ENCODE measurements around the gene VMO1.
"Not testable (repeated sequence)": the region's sequence is repeated elsewhere in the genome, so short reads cannot be mapped to it uniquely, and the experiment has no call there.

Gene VMO1

GRCh38 chr17:4786106-4786511, at the start of gene VMO1:
Gene VMO1 (minus strand): TSS chr17:4786364. CDS start chr17:4786352, 12 bp downstream.
- H3K4me3 Mint-ChIP-seq: peak within 1 kb of the TSS; percentile 58 to 75
- peaks cover 51% of the 10 kb centered on the region for H3K4me1 Mint-ChIP-seq
- H3K27me3 Mint-ChIP-seq: peaks cover 77% of the 10 kb centered on the region
- DNase-seq (peak in 1 of 2 donors; percentile 5), ATAC-seq (no peak)
- H3K27ac Mint-ChIP-seq: no peak within 1 kb of the TSS
- no peaks in the 10 kb centered on the region for H3K9me3 Mint-ChIP-seq

GRCh38 chr17:4834681-4835020, 48.5 kb upstream of the VMO1 start:
- DNase-seq (no peak), ATAC-seq (no peak)
- Mint-ChIP-seq H3K27ac (no peak overlapping the region), H3K4me3 (peak overlapping the region; percentile 91 to 92), H3K27me3 (no peaks in the 10 kb centered on the region), H3K4me1 (peaks cover 44% of the 10 kb centered on the region), H3K9me3 (no peaks in the 10 kb centered on the region)

GRCh38 chr17:4833941-4834680, 47.9 kb upstream of the VMO1 start:
- DNase-seq (no peak), ATAC-seq (no peak)
- no peaks in the 10 kb centered on the region for H3K9me3 Mint-ChIP-seq
- peak overlapping the region; percentile 91 to 92 for H3K4me3 Mint-ChIP-seq
- H3K4me1 Mint-ChIP-seq: peaks cover 39% of the 10 kb centered on the region
- peak overlapping the region in 1 of 2 donors; percentile 10 for H3K27ac Mint-ChIP-seq
- no peaks in the 10 kb centered on the region for H3K27me3 Mint-ChIP-seq

GRCh38 chr17:4833178-4833940, 47.2 kb upstream of the VMO1 start, which contains the start of gene MINK1:
Gene MINK1 (plus strand): TSS chr17:4833340. CDS start chr17:4833584, 244 bp downstream.
- H3K27ac Mint-ChIP-seq: peak within 1 kb of the TSS; percentile 91 to 97
- no peaks in the 10 kb centered on the region for H3K9me3 Mint-ChIP-seq
- DNase-seq (peak; percentile 89 to 91), ATAC-seq (peak; percentile 92)
- peaks cover 36% of the 10 kb centered on the region for H3K4me1 Mint-ChIP-seq
- H3K27me3 Mint-ChIP-seq: no peaks in the 10 kb centered on the region
- H3K4me3 Mint-ChIP-seq: peak within 1 kb of the TSS; percentile 91 to 96

- peak overlapping the region; percentile 91 to 97 for H3K27ac Mint-ChIP-seq
- not testable (repeated sequence) for DNase-seq, H3K9me3 Mint-ChIP-seq, H3K27me3 Mint-ChIP-seq
- peaks cover 33% of the 10 kb centered on the region for H3K4me1 Mint-ChIP-seq
- ATAC-seq: peak; percentile 42
- peak overlapping the region; percentile 91 to 96 for H3K4me3 Mint-ChIP-seq
Measured at GRCh38 chr17:4832829-4833177, 46.6 kb upstream of the VMO1 start.

- H3K27ac Mint-ChIP-seq: no peak overlapping the region
- no peaks in the 10 kb centered on the region for H3K9me3 Mint-ChIP-seq
- DNase-seq (no peak), ATAC-seq (no peak)
- no peaks in the 10 kb centered on the region for H3K27me3 Mint-ChIP-seq
- H3K4me3 Mint-ChIP-seq: no peak overlapping the region
- H3K4me1 Mint-ChIP-seq: no peaks in the 10 kb centered on the region
Measured at GRCh38 chr17:4827399-4827798, 41.2 kb upstream of the VMO1 start.

GRCh38 chr17:4823373-4824089, 37.4 kb upstream of the VMO1 start:
- Mint-ChIP-seq H3K27me3 (no peaks in the 10 kb centered on the region), H3K4me1 (no peaks in the 10 kb centered on the region), H3K9me3 (no peaks in the 10 kb centered on the region), H3K4me3 (no peak overlapping the region), H3K27ac (no peak overlapping the region)
- DNase-seq (no peak), ATAC-seq (no peak)

- ATAC-seq: no peak
- no peak for DNase-seq
- no peak overlapping the region for H3K27ac Mint-ChIP-seq
- H3K4me3 Mint-ChIP-seq: no peak overlapping the region
- H3K4me1 Mint-ChIP-seq: no peaks in the 10 kb centered on the region
- H3K9me3 Mint-ChIP-seq: no peaks in the 10 kb centered on the region
- no peaks in the 10 kb centered on the region for H3K27me3 Mint-ChIP-seq
Measured at GRCh38 chr17:4822835-4823234, 36.7 kb upstream of the VMO1 start.

GRCh38 chr17:4818276-4818675, 32.1 kb upstream of the VMO1 start:
- peak overlapping the region in 1 of 2 donors; percentile 82 for H3K27ac Mint-ChIP-seq
- no peaks in the 10 kb centered on the region for H3K27me3 Mint-ChIP-seq
- ATAC-seq (no peak), DNase-seq (no peak)
- no peak overlapping the region for H3K4me3 Mint-ChIP-seq
- H3K4me1 Mint-ChIP-seq: no peaks in the 10 kb centered on the region
- H3K9me3 Mint-ChIP-seq: no peaks in the 10 kb centered on the region

- Mint-ChIP-seq H3K27me3 (no peaks in the 10 kb centered on the region), H3K4me3 (no peak overlapping the region), H3K9me3 (no peaks in the 10 kb centered on the region), H3K4me1 (no peaks in the 10 kb centered on the region), H3K27ac (peak overlapping the region in 1 of 2 donors; percentile 72)
- no peak for DNase-seq
- no peak for ATAC-seq
Measured at GRCh38 chr17:4816826-4817225, 30.7 kb upstream of the VMO1 start.

- Mint-ChIP-seq H3K4me3 (no peak overlapping the region), H3K27me3 (no peaks in the 10 kb centered on the region), H3K4me1 (no peaks in the 10 kb centered on the region), H3K9me3 (no peaks in the 10 kb centered on the region), H3K27ac (no peak overlapping the region)
- DNase-seq (no peak), ATAC-seq (no peak)
Measured at GRCh38 chr17:4815043-4815675, 29.0 kb upstream of the VMO1 start.

GRCh38 chr17:4812690-4813089, 26.5 kb upstream of the VMO1 start:
- Mint-ChIP-seq H3K4me1 (peaks cover 8% of the 10 kb centered on the region), H3K27me3 (no peaks in the 10 kb centered on the region), H3K27ac (no peak overlapping the region), H3K9me3 (no peaks in the 10 kb centered on the region), H3K4me3 (no peak overlapping the region)
- no peak for DNase-seq
- ATAC-seq: no peak

GRCh38 chr17:4811471-4811870, 25.3 kb upstream of the VMO1 start:
- Mint-ChIP-seq H3K27ac (no peak overlapping the region), H3K4me3 (no peak overlapping the region), H3K9me3 (no peaks in the 10 kb centered on the region), H3K27me3 (no peaks in the 10 kb centered on the region), H3K4me1 (peaks cover 11% of the 10 kb centered on the region)
- DNase-seq: no peak
- no peak for ATAC-seq

- Mint-ChIP-seq H3K9me3 (no peaks in the 10 kb centered on the region), H3K4me3 (no peak overlapping the region)
Measured at GRCh38 chr17:4810696-4811290, 24.6 kb upstream of the VMO1 start.

GRCh38 chr17:4808378-4808767, 22.2 kb upstream of the VMO1 start:
- Mint-ChIP-seq H3K9me3 (no peaks in the 10 kb centered on the region), H3K4me3 (peak overlapping the region; percentile 8 to 85), H3K27ac (no peak overlapping the region), H3K4me1 (peaks cover 17% of the 10 kb centered on the region), H3K27me3 (no peaks in the 10 kb centered on the region)
- ATAC-seq (no peak), DNase-seq (no peak)

More at GRCh38 chr17:4810696-4811290, 24.6 kb upstream of the VMO1 start:
- Mint-ChIP-seq H3K4me1 (peaks cover 17% of the 10 kb centered on the region), H3K27ac (no peak overlapping the region), H3K27me3 (no peaks in the 10 kb centered on the region)
- ATAC-seq (no peak), DNase-seq (no peak)

All from stimulated activated naive CD8-positive, alpha-beta T cell treated with anti-CD3 and anti-CD28 coated beads, Interleukin-15, amount 100 ng/mL, for 72 hours (primary cell).